Mesenteric fat pad (tissue), 1 donor: ENCODE results near the gene USP44. TPM values are rescaled to one million over a fixed set of nuclear protein-coding genes. Genes with fewer than 3 reads are reported as not detected.

Experiments
- DNase-seq: peaks from one replicate; pipeline ENCODE4 v3.0.0-alpha.2; 2020; ENCODE audit warnings: low spot score
- total RNA-seq: library from RNA; stranded (reverse); fragmentation: NEBNext Ultra II Directional; extraction: Animal tissue kit (Norgen Biotek cat#: 25700); gene quantifications from one replicate; pipeline ENCODE4 v1.2.1, GENCODE V29; 2021
- donor health status: DM: yes; HTN: yes; CAD: no.

USP44 gene
- total RNA-seq, 1 donor from 2014 or later = 1.3 TPM

DNA sequence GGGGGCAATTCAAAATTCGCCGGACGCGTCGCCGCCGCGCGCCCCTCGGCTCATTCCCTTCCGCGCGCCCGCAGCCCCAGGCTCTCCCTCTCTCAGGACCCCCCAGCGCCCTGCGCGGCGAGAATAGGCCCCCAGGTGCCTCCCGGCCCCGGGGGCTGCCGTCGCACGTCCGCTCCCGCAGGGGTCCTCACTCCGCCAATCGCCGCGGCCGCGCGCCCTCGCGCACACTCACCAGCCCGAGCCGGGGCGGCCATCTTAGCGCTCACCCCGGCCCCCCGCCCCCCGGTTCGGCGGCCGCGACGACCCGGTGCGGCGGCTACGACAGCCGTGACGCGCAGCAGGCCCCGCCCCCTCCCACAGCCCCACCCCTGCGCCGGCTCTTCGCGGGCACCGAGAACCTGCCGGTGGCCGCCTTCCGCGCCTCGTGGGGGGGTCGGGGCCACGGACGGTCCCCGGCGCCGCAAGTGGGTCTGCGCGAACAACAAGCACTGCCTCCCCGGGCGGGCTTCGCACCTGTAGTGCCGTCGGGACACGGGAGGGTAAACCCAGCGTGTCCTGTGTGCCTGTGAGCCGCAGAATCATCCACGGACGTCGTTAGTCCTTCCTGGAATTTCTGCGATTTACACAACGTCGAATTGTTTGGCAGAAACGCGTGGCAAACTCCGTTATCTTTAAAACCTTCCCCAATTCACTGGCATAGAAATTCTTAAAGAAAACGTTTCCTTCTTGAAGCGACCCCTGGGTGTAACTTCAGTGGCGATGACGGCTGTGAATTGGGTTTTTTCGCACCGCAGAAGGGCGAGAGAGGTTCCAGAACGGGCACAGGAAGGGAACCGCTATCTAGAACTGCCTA is 2.5 kb downstream of the USP44 start:
- no peak for DNase-seq

DNA sequence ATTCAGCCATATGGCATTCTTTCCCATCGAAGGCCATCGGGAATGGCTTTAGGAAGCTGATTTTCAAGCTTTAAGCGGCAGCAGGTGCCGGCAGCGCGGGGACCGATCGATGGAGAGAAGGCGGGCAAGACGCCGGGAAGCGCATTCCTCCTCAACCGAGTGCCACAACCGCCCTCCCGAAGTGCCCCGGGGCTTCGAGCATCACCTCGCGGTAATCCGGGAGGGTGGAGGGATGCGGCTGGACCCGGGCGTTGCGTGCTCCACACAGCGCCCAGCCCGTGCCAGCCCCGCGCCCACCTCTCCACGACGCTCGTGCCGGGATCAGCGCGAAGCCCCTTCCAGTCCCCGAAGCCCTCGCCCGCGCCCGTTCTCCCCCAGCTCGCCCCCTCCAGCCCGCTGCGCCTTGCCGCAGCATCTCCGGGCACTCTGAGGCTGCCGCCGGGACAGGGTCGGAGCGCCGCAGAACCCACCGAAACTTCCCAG is 3.2 kb downstream of the USP44 start:
- no peak for DNase-seq

DNA sequence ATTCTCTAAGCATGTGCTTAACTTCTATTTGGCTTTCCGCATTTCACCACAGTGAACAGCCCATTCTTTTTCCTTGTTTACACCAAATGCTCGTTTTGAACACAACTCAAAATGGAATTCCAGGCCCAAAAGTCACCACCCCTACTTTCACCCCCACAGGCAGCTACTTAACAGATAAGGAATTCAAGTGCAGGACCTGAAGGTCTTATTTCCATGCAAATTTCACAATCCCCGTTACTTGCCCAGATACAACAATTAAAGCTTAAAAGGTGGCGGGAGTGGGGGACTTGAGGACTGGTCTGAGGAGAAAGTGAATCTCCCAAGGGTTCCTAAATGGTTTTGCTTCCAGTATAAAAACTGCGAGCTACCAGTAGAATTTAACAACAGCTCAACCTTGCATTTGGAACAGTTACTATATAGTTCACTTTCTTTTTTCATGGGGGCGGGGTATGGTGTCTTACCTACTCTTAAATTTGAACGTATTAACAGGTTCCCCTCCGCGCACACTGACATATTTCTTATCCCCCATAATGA is 3.7 kb downstream of the USP44 start:
- DNase-seq = no peak

DNA sequence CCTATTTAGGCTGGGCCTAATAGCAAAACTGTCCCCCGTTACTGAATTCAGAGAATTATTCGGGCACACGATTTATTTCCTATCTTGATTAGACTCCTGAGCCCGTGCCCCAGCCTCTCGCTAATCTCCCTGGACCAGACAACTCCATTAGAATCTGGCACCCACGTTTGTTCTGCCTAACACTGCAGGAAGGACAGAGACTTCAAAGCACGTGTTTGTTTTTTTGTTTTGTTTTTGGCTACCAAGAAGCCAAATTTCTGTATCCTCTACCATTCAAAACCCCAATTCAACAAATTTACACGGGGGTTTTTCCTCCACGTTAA is 4.8 kb downstream of the USP44 start:
- no peak for DNase-seq

DNA sequence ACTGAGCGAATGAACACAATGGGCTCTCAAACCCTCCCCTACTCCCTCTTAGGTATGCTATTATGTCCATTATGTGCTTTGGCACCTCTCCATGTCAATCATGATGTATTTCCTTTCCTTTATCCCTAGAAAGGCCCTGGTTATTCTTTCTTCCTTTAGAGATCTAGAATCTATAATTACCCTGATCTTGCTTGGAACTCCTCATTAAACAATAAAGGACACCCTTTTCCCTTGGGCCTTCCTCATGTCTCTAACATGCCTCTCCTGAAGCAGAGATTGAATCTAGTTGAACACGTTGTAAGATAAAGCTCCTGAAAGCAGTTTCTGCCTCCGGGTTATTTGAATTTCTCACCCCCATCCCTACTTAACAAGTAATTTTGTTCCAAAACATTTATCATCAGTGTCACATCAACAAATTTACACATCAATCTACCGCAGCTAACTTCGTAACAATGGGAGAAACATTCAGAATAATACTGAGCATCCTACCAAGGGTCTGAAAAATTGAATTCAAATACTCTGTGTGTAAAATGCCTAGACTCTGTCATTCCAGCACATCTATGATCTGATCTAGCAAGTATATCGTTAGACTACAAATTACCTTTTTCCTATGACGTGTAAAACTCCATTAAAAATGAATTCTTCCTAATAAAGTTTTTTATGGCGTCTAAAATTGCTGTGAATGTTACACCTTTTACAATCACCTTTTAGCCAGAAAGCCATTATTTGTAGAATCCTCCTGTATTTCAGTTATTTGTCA is 5.4 kb downstream of the USP44 start:
- DNase-seq = no peak

DNA sequence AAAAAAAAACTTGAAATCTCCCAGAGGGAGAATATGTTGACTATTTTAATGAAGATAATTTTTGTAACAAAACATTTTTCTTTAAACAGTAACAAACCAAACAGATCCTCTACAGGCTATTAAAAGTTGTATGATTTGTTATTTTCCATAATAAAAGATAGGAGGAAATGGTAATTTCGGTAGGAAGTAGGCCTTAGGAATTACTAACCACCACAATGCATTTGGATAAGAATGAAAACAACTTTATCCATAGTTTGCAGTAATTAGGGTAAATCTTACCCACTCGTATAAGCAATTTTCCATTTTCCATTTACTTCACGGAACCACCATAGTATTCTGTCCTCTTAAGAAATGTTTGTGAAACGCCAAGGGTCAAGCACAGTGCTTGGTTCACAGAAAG is 6.0 kb downstream of the USP44 start:
- DNase-seq = no peak

DNA sequence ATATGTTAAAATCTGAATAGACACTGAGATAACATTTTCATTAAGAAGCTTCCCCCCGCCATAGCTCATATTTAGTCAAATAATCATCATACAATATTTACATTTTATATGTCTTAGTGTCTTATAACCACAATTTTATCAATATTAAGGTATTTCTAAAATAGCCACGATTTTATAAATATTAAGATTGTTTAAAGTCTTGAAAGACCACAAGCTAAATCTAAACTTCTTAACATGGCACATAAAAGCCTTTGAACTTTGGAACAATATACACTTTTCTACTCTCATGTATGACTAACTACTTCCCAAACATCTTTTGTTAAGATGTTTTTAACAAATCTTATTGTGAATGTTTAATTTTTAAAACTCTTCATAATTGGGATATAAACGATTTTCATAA is 6.5 kb downstream of the USP44 start:
- no peak for DNase-seq

DNA sequence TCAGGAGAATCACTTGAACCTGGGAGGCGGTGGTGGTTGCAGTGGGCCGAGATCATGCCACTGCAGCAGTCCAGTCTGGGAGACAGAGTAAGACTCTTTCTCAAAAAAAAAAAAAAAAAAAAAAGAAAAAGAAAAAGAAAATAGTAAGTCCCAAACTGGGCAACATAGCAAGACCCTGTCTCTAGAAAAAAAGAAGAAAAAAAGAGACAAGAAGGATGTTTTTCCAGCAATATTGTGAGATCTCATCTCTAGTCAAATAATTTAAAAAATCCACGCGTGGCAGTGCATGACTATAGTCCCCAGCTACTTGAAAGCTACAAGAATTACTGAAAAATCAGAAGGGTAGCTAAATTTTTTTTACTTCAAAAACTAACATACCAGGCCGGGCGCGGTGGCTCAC is 8.0 kb downstream of the USP44 start:
- DNase-seq = no peak

DNA sequence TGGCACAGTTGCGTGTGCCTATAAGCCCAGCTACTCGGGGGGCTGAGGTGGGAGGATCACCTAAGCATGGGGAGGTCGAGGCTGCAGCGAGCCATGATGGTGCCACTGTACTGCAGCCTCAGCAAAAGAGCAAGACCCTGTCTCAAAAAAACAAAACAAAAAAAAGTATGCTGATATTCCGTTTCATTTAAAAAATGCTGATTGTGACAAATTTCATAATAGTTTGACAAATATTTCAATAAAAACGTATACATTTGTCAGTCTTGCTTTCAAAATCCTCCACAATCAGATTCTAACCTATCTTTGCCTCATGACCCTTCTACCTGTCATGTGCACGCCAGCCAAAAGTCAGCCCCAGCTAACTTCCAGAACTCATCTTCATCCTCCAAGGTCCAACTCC is 9.8 kb downstream of the USP44 start:
- no peak for DNase-seq

DNA sequence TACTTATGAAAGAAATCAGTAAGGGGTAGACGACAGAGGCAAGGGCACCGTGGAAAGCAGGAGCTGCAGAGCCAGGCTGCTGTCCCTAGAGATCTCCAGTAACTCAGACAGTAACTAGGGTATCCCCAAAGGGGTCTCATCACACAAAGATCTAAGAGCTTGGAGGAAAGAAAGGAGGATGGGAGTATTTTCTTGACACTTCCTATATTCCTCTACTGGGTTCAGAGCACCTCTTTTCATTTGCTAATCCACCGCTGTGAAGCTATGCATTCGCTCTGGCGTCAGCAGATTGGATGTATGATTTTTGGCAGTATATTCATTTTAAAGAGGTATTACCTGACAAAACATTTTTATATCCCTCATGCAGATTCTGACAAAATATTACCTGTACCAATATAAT is 12.6 kb downstream of the USP44 start:
- DNase-seq = no peak

DNA sequence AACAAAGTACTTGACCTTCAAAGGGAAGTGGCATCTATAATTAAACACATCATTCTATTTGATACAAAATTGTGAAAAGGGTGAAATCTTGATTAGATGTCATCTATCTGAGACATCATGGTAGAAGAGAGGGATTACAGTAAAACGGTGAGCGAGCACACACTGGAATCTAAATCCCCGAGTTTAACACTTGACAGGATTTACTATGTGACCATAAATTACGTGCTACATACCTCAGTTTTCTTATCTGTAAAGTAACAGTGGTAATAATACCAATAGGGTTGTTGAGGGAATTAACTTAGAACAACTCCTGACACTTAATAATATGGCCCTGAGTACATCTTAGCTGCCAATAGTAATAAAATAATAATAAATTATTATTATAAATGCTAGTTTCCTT is 13.3 kb downstream of the USP44 start:
- no peak for DNase-seq

DNA sequence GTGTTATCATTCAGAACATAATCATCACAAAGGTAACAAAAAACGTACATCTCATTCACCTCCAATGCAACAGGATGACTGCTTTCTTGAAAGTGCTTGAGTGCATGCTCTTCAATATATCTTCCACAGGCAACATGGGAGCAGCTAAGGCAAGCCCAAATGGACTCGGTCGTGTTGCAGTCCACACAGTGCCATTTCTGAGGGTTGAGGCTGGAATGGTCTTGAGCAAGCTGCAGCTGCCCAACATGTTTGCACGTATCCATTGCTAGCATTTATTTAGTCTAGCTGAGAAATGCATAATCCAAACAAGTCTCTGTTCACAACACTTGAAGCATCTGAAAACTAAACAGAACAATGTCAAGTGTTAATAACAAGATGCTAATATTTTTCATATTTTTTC is 17.3 kb downstream of the USP44 start:
- DNase-seq = no peak

DNA sequence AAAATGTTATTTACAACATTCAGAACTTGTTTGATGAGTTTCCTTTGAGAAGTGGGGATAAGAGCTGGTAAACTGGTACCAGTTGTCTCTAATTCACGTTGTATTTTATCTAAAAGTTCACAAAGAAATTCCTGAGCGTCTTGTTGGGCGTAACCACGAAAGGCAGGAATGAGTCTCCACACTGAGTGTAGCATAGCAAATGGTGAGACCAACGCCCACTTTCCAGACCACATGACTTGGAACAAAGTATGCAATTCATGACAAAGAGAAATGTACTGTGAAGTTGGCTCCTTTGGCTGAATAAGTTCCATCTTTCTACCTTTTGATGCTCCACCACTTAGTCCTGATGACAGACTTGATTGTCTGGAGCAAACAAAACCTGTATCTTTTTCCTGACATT is 18.4 kb downstream of the USP44 start:
- no peak for DNase-seq

DNA sequence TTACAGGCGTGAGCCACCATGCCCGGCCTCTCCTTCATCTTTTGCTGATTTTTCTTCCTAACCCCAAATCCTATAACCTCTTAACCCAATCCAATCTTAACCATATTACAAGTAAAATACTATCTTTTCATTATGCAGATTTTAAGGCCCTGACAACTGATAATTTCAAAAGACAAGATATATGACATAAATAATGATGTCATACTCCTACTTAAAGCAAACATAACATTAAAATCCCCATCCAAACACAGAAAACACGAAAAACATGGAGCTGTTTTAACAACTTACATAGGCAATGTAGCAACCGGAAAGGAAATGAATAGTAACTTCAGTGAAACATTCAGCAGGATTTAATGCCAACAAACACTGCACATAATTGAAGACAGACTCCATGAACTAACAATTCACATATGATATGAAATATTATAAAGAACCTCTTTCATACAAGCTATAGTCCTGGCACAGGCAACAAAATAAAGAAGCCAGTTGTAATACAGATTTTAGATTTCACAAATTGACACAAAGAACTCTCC is 21.5 kb downstream of the USP44 start:
- DNase-seq = no peak

DNA sequence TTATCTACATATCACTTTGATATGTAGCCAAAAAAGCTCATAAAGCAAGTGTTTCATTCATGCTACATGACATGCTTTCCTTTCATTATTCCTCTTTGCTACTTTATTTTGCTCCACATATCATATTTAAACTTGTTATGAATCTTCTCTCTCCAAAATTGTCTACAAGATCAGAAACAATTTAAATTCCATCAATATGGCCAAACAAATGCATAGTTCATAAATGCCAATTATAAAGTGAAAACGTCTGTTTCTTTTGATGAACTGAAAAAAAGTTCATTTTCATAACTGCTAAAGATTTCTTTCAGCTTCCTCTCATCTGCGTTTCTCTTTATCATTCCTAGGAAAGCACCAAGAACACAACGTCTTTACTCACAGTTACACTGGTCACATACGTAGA is 22.8 kb downstream of the USP44 start:
- no peak for DNase-seq

DNA sequence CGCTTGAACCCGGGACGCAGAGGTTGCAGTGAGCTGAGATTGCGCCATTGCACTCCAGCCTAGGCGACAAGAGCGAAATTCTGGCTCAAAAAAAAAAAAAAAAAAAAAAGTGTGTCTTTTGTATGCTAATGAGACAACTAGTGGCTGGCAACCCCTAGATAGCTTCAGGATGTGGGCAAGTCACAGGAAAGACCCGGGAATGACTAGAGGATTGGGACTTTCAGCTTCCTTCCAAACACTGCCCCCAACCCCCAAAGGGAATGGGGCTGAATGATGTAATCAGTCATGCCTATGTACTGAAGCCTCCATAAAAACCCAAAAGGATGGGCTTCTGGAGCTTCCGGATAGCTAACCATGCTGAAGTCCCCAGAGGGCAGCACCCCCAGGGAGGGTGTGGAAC is 28.6 kb downstream of the USP44 start:
- DNase-seq = no peak

DNA sequence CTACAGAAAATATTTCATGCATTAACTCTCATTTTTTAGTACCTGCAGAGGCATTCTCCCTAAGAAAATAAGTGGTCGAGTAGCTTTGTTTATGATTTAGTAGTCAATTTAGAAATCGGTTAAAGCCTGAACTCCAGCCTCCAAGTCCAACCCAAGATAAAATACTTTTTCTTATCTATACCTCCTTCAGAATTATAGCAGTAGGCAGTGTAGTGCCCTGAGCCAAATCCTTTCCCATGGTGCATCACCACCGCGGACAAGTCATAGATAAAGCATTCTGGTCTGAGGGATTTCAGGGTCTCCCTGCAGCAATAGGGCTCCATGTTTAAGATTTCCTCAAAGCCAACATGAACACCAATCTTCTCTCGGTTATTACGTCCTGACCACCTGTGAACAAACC is 30.5 kb downstream of the USP44 start:
- DNase-seq = no peak

DNA sequence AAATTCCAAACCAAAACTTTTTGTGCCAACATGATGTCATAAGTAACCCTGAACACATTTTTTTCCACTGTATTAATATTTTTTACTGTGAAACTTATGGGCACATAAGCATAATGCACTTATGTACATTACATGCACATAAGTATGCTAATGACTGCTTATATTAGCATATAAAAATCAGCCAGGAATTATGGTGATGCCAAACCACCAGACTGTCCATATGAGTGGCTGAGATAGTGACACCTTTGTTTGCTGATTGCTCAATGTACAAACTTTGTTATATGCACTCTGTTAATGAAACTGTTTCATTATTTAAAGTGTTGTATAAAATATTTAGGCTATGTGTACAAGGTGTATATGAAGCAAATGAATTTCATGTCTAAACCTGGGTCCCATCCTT is 32.3 kb downstream of the USP44 start:
- DNase-seq = no peak

DNA sequence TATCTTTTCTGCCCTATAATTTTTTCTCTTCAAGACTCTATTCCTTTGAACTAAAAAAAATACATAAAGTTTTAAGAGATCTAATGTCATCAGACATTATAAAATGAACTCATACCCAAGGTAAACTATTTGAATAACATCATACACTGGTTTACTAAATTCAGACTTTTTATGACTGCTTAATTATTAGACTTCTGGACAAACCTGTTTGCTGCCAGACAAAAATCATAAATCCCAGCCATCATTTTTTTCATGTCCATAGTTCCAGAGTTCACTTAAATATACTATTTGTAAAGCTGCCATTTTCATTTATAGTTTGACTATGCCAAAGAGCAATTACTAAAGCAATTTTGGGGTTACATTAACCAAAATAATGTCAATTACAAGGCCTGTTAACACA is 34.0 kb downstream of the USP44 start:
- DNase-seq = no peak

DNA sequence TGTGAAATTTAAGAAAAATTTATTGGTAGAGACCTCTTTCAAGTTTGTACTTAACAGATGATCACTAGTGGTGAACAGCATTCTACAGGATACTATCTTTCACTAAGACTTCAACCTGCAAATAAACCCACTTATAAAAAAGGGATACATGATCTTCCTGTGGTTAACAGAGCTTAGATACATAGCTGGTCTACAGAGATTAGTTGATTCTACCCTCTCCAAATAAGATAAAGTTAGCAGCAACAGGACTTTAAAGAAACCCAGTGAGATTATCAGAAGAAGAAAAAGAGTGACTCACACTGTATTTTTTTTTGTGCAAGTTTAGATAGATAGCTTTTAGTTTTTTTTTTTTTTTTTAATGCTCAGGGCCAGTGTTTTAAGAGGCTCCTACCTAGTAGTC is 34.5 kb downstream of the USP44 start:
- no peak for DNase-seq

DNA sequence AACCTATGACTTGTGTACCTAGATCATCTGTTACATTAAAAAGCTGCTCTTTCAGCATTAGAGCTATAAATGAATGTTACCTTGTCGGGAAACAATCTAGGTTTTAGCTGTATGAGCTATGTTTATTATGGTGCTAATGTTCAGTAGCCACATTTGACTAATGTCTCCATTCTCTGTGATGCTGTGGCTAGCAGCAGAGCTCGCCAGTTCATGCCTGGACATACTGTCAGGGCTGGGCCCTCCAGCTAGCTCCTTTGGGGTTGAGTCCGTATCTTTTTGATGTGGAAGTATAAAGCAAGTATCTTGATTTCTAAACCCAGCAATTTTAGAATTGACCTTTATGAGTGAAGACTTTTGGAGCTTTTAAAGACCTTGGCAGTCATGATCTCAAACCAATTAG is 36.1 kb downstream of the USP44 start:
- DNase-seq = no peak

DNA sequence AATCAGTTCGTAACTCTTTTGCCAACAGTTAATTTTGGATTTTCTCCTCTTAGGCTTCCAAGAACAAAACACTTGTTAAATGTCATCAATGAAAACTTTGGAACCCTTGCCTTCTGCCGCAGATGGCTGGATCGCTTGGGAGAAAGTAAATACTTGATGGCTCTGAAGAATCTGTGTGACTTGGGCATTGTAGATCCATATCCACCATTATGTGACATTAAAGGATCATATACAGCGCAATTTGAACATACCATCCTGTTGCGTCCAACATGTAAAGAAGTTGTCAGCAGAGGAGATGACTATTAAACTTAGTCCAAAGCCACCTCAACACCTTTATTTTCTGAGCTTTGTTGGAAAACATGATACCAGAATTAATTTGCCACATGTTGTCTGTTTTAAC is 37.7 kb downstream of the USP44 start:
- DNase-seq = no peak
